GM12878 (cell line): ENCODE data around the gene PDGFA.

Source experiments
- BCLAF1 ChIP-seq: fragments of 450-650 bp; IDR thresholded peaks from 2 replicates; pipeline ENCODE4 v1.6.1; 2017; ENCODE audit warnings: antibody characterized with exemption, mild to moderate bottlenecking, moderate library complexity
- EP300 ChIP-seq, 2 experiments: fragments of 150-350 bp in 1 of 2; IDR thresholded peaks; 2 replicates each; pipeline ENCODE4 v1.6.1; 2011 to 2012; ENCODE audit warnings: low read depth in 2 of 2, low read length in 2 of 2, borderline replicate concordance in 1 of 2, improper control_type of control experiment in 1 of 2, inconsistent platforms in 1 of 2; ENCODE audit not compliant: control insufficient read depth in 1 of 2
- IRF3 ChIP-seq: fragments of 450-650 bp; IDR thresholded peaks from 2 replicates; pipeline ENCODE4 v1.6.1; 2014; ENCODE audit warnings: mild to moderate bottlenecking
- MEF2B ChIP-seq: fragments of 450-650 bp; IDR thresholded peaks from 2 replicates; pipeline ENCODE4 v1.6.1; 2018; ENCODE audit warnings: mild to moderate bottlenecking, moderate library complexity; ENCODE audit not compliant: partially characterized antibody, poor library complexity, severe bottlenecking
- POLR2A ChIP-seq: IDR thresholded peaks from 2 replicates; pipeline ENCODE4 v1.6.1; 2011; ENCODE audit warnings: low read depth, mild to moderate bottlenecking, low read length
- RFX5 ChIP-seq: IDR thresholded peaks from 2 replicates; pipeline ENCODE4 v1.6.1; 2011; ENCODE audit warnings: low read depth, low read length, improper control_type of control experiment
- SIX5 ChIP-seq: IDR thresholded peaks from 2 replicates; pipeline ENCODE4 v1.6.1; 2011; ENCODE audit warnings: mild to moderate bottlenecking, low read depth, low read length, moderate library complexity; ENCODE audit not compliant: severe bottlenecking
- TF ChIP-seq, protein P1 (sequence below), 3 experiments: IDR thresholded peaks in 2 of 3; conservative IDR thresholded peaks in 1 of 3; 2 replicates each; pipeline ENCODE4 v1.5.1; 2011; ENCODE audit warnings: low read depth in 3 of 3, low read length in 3 of 3, mild to moderate bottlenecking in 3 of 3, control low read depth in 2 of 3, moderate library complexity in 2 of 3, inconsistent platforms in 1 of 3, mixed read lengths in 1 of 3; ENCODE audit not compliant: control insufficient read depth in 2 of 3, insufficient read depth in 1 of 3; ENCODE audit errors: extremely low read depth in 1 of 3

DNA sequence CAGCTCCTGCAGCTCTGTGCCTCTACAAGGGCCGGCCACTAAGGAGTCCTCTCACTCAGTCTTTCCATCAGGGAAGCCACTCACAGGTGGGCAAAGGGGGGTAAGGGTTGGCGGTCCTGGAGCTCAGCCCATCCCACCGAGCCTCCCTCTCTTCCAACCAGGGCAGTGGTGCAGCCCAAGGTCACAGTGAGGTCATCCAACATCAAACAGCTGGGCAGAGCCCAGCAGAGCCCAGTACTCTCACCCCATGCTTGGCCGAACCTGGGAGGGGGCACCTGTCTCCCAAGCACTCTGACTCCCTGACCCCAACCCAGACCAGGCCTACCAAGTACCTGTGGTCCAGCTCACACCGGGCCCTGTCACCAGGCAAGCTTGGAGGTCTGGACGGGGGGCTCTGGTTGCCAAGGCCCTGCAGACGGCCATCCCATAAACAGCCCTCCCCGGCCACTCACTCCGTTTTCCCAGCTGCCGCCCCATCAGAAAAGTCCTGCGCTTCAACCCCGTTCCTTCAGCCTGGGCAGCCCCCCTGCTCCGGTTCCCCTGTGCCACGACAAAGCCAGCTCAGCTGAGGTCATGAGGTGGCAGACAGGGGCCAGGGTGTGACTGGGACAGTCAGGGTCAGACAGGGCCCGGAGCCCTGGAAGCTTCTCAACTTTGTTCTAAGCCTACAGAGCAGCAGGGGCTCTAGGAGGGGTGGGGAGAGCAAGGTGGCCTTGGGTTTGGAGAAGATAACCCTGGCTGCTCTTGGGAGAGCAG lies 27.5 kb downstream of the PDGFA start:
- no peak for TF ChIP-seq POLR2A
- no peak for TF ChIP-seq EP300 (IDR thresholded peaks at IDR 0.05; ENCODE audit: borderline replicate concordance in 1 of 2, control insufficient read depth in 1 of 2, low read depth in 2 of 2, low read length in 2 of 2)
- TF ChIP-seq BCLAF1: no peak
- TF ChIP-seq RFX5: no peak
- TF ChIP-seq, protein P1, sequence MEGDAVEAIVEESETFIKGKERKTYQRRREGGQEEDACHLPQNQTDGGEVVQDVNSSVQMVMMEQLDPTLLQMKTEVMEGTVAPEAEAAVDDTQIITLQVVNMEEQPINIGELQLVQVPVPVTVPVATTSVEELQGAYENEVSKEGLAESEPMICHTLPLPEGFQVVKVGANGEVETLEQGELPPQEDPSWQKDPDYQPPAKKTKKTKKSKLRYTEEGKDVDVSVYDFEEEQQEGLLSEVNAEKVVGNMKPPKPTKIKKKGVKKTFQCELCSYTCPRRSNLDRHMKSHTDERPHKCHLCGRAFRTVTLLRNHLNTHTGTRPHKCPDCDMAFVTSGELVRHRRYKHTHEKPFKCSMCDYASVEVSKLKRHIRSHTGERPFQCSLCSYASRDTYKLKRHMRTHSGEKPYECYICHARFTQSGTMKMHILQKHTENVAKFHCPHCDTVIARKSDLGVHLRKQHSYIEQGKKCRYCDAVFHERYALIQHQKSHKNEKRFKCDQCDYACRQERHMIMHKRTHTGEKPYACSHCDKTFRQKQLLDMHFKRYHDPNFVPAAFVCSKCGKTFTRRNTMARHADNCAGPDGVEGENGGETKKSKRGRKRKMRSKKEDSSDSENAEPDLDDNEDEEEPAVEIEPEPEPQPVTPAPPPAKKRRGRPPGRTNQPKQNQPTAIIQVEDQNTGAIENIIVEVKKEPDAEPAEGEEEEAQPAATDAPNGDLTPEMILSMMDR (IDR thresholded peaks at IDR 0.05 in 2 of 3, conservative IDR thresholded peaks at IDR 0.05 in 1 of 3; ENCODE audit: control insufficient read depth in 2 of 3, extremely low read depth in 1 of 3, insufficient read depth in 1 of 3, low read depth in 3 of 3, low read length in 3 of 3): no peak
- TF ChIP-seq MEF2B: no peak
- TF ChIP-seq IRF3: no peak
- no peak for TF ChIP-seq SIX5
